Neural cell (in vitro differentiated cells): ENCODE data around the gene DPP10.

Experiments used
- CTCF ChIP-seq: fragments of 450-650 bp; IDR thresholded peaks from 2 replicates; pipeline ENCODE4 v1.5.1; 2014; ENCODE audit warnings: antibody characterized with exemption, mild to moderate bottlenecking, moderate library complexity; ENCODE audit not compliant: poor library complexity, severe bottlenecking
- EZH2 ChIP-seq: fragments of 200-600, 300-800 bp; shearing (Covaris generic), sonication (generic); IDR thresholded peaks from 2 replicates; pipeline ENCODE4 v1.6.1; 2014; ENCODE audit warnings: antibody characterized with exemption, low read length, borderline replicate concordance, mild to moderate bottlenecking; ENCODE audit not compliant: insufficient read depth, poor library complexity, severe bottlenecking
- POLR2AphosphoS5 ChIP-seq: IDR thresholded peaks from 2 replicates; pipeline ENCODE4 v1.6.1; 2012
- REST ChIP-seq: IDR thresholded peaks from 2 replicates; pipeline ENCODE4 v1.6.1; 2012; ENCODE audit warnings: borderline replicate concordance
- TAF1 ChIP-seq: IDR thresholded peaks from 2 replicates; pipeline ENCODE4 v1.6.1; 2012; ENCODE audit warnings: low read depth

DNA sequence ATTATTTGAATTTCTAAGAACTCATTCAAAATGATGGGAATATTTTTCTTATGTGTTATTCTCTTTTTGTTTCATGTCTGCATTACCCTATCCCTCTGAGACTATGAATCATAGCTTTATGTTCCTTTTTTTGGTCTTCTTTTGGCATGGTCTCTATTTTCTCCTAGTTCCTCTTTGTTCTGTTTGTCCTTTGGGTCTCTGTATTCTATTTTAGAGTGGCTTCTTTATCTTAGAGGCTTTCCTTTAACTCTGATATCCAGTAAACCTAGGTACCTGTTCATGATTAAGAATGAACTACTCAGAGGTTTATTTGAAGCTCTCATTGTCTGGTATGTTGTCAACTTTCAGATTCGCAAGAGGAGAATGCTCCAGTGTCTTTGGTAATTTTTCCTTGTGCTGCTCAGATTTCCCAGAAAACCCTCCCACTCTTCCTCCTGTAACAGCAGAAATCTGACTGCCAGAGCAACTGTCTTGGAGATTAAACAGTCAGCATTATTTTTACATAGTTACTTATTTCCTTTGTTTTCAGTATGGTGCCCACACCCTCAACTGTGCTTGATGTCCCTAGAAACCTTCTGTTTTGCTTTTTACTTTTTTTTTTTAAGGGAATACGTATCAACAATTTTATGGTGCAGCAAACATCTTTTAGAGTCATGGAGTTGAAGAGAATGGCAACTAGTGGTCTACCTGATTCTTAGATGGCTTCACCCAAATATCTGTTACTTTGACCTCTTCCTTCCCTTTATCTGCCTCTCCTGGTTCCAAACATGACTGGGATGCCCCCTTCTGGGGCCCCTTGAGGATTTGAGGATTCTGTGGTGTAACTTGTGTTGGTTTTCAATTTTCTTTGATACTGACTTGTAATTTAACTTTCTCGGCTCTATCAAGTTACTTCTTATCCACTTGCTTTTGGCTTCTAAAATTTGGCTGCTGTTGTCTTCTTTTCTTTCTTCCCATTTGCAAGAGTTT is 92.0 kb downstream of the DPP10 start:
- TF ChIP-seq CTCF (no peak), EZH2 (no peak), POLR2AphosphoS5 (no peak), TAF1 (no peak), REST (no peak)
